ENCODE results near the gene PKHD1. TPM values are rescaled to one million over a fixed set of nuclear protein-coding genes. Genes with fewer than 3 reads are reported as not detected.

PKHD1 gene
- total and polyA plus RNA-seq, 11 donors, result 0.02 to 0.04 TPM; not detected in 9

DNA sequence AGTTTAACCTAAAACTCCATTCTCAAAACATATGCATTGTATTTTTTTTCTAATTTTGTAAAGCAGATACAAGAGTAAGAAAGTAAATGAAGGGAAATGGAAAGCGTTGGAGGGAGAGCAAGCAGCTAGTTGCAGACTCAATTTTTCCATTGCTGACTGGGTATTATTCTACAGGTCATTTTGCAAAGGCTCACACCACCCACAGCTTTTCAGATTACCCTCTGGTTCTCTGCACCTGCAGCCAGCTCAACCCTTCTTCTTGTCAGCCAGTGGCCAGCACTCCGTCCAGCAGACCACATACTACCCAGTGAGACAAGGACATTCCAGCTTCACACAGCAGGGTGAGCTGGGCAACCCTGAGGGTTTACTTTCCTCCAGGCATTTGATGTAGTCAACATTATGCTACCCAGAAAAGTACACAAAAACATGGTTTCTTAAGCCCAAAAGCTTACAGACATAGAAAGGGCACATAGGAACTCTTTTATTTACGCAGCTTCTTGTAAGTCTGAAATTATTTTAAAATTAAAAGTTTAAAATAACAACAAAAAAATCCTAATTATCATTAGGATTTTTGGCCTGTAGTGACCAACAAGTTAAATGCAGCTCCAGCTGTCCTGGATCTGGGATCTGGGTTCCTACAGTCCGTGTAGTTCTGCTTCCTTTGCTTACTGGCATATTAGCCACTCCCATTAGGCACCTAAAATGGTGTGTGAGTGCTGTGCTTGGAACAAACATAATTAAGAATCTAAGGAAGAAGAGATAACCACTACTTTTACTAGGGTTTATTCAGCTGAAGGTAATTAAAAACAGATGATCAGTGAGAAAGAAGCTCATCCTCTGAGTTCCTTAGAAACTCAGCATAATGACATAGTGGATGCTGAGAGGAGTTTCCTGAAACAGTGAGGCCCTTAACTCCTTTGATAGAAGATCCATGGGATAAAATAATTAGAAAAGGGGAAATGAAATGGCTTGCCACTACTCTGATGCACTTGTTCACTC lies 185.3 kb downstream of the PKHD1 start:
- no peaks in the 10 kb centered on the region for H3K36me3 ChIP-seq
- intact Hi-C loops (cut with DNase I), result no loop called here
- no peak for TF ChIP-seq CTCF (IDR thresholded peaks at IDR 0.05)
- TF ChIP-seq POLR2A (IDR thresholded peaks at IDR 0.05), result no peak
- no peaks in the 10 kb centered on the region for H3K4me1 ChIP-seq
- no peaks in the 10 kb centered on the region for H3K27me3 ChIP-seq
- DNase-seq, result no peak
- no peak for ATAC-seq
- H3K4me3 ChIP-seq, result no peak overlapping the region
- 63 to 71% (median 65%) methylated on average over 4 of the region's 4 CpGs for WGBS, 4 donors
- no peak overlapping the region for H3K27ac ChIP-seq
- H3K9me3 ChIP-seq, result no peaks in the 10 kb centered on the region

GRCh38 chr6:51893366-51893765 lies 194.0 kb downstream of the PKHD1 start:
- H3K36me3 ChIP-seq, result no peaks in the 10 kb centered on the region
- no peak overlapping the region for H3K27ac ChIP-seq
- intact Hi-C loops (cut with DNase I), result no loop called here
- DNase-seq (no peak), ATAC-seq (no peak)
- WGBS, 4 donors, result 85 to 89% (median 88%) methylated on average over 4 of the region's 4 CpGs
- TF ChIP-seq POLR2A (IDR thresholded peaks at IDR 0.05), result no peak
- no peak for TF ChIP-seq CTCF (IDR thresholded peaks at IDR 0.05)
- H3K4me1 ChIP-seq, result no peaks in the 10 kb centered on the region
- no peaks in the 10 kb centered on the region for H3K27me3 ChIP-seq
- H3K9me3 ChIP-seq, result no peaks in the 10 kb centered on the region
- H3K4me3 ChIP-seq, result no peak overlapping the region

DNA sequence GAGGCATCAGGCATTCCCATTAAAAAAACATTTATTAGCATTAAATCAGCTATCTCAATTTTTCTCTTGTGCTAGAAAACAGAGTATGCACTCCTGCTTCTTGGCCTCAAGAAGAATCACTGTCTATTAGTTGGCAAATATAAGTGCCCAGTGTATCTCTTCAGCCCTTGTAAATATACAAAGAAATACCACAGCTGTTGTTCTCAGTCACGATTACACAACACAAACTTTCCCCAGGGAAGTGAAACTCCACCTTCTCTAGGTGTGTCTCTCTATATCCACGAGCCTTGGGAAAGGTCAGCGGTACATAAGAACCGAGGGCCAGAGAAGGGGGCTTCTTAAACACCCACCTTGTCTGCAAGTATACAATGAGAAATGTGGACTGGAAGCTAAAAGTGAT lies 194.7 kb downstream of the PKHD1 start:
- TF ChIP-seq POLR2A (IDR thresholded peaks at IDR 0.05) (no peak), CTCF (IDR thresholded peaks at IDR 0.05) (no peak)
- intact Hi-C loops (cut with DNase I), result no loop called here
- Histone ChIP-seq H3K4me1 (no peaks in the 10 kb centered on the region), H3K27me3 (no peaks in the 10 kb centered on the region), H3K27ac (no peak overlapping the region), H3K4me3 (no peak overlapping the region), H3K36me3 (no peaks in the 10 kb centered on the region), H3K9me3 (no peaks in the 10 kb centered on the region)
- ATAC-seq, result no peak
- DNase-seq, result no peak
- 59 to 72% (median 69%) methylated on average over 4 of the region's 4 CpGs for WGBS, 4 donors

- Histone ChIP-seq H3K27me3 (no peaks in the 10 kb centered on the region), H3K36me3 (no peaks in the 10 kb centered on the region), H3K27ac (no peak overlapping the region), H3K9me3 (no peaks in the 10 kb centered on the region), H3K4me3 (no peak overlapping the region), H3K4me1 (no peaks in the 10 kb centered on the region)
- ATAC-seq, result no peak
- TF ChIP-seq CTCF (IDR thresholded peaks at IDR 0.05) (no peak), POLR2A (IDR thresholded peaks at IDR 0.05) (no peak)
- no peak for DNase-seq
- 73 to 79% (median 78%) methylated on average over 3 of the region's 3 CpGs for WGBS, 4 donors
- intact Hi-C loops (cut with DNase I), result no loop called here
Measured at GRCh38 chr6:51892339-51892738, 195.1 kb downstream of the PKHD1 start.

Data from heart left ventricle (tissue), 16 donors.